Fibroblast of skin of right biceps (primary cell): ENCODE data around the gene CLDN11.

ENCODE experiments used
- DNase-seq: peaks from one replicate; pipeline ENCODE4 v3.0.0-alpha.2; 2013

Gene CLDN11

GRCh38 chr3:170473358-170473757, 54.7 kb downstream of the CLDN11 start:
- DNase-seq, result no peak

GRCh38 chr3:170475092-170475685, 56.5 kb downstream of the CLDN11 start:
- DNase-seq, result no peak

GRCh38 chr3:170476291-170476690, 57.6 kb downstream of the CLDN11 start:
- no peak for DNase-seq

GRCh38 chr3:170477395-170477794, 58.7 kb downstream of the CLDN11 start:
- peak; percentile 42 for DNase-seq

- DNase-seq, result no peak
Measured at GRCh38 chr3:170480111-170480510, 61.4 kb downstream of the CLDN11 start.

GRCh38 chr3:170482199-170482598, 63.5 kb downstream of the CLDN11 start:
- no peak for DNase-seq

GRCh38 chr3:170483485-170484262, 65.0 kb downstream of the CLDN11 start:
- DNase-seq, result no peak
